Hypothalamus (tissue), 51 donors: ENCODE measurements around the gene BRD3OS.
"Not testable (repeated sequence)": the region's sequence is repeated elsewhere in the genome, so short reads cannot be mapped to it uniquely, and the experiment has no call there.

ENCODE experiments used
- DNase-seq, 51 donors: peaks; one replicate each; lab custom pipeline; 2025; lab: John Stamatoyannopoulos, UW

BRD3OS gene

GRCh38 chr9:134061019-134061687 lies 35.9 kb downstream of the BRD3OS start:
- no peak for DNase-seq

DNA sequence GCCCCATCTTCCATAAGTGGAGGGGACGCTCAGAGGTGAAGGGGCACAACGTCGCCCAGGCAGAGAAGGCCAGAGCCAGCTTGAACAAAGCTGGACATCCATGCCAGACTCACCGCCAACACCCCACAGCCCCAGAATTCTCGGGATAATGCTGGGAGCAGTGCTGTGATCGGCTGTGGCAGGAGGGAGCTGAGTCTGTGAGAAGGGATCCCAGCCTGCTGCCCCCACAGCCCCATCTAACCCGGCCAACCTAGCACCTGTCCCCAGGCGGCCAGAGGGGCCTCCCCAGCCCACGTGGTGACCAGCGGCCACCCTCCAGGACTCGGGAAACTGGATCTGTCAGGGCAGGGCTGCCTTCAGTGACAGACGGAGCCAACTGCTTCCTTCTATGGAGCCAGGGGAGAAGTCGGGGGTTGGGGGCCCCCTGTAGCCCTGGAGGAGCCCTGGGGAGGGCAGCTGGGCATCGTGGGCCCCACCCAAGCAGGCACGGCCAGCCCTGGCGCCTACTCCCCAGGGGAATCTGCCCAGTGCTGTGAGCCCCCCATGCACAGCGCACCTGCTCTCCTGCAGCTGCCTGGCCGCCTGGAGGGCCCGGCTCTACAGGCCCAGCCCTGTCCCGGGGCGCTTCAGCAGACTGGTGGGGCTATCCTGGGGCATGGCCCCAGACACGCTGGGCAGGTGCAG lies 36.5 kb downstream of the BRD3OS start:
- DNase-seq, result no peak

DNA sequence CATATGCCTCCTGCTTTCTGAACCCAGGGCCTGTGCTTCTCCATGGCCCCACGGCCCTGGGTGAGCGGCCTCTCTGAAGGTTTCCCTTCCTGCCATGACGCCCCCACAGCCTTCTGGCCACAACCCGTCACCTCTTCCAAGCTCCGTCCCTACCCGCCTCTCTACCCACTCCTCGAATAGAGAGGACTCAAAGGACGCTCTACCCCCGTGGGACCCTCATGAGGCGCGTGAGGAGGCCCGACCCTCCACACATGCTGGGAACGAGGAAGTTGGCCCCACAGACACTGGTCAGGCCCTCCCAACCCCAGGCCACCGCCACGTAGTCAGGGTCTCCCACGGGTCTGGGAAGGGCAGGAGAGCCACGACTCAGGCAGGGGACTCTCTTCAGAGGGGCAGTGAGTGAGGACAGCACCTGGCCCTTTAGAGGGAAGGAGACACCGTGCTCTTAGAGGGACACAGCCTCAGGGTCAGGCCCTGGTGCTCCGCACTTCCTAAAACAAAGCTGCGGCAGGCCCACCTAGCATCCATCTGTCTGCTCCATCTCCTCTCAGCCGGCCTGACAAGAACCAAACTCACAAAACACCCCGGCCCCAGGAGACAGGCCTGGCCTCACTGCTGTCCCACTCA lies 37.3 kb downstream of the BRD3OS start:
- DNase-seq, result no peak

- no peak for DNase-seq
These were observed 37.8 kb downstream of the BRD3OS start for GRCh38 chr9:134063088-134063570.

- no peak for DNase-seq
These were observed 38.5 kb downstream of the BRD3OS start for GRCh38 chr9:134063571-134064450.

- no peak for DNase-seq
These were observed 39.4 kb downstream of the BRD3OS start for GRCh38 chr9:134064711-134065110.

- peak in 2 of 51 donors; percentile 15 to 25 for DNase-seq
These were observed 40.5 kb downstream of the BRD3OS start for GRCh38 chr9:134065612-134066419.

DNA sequence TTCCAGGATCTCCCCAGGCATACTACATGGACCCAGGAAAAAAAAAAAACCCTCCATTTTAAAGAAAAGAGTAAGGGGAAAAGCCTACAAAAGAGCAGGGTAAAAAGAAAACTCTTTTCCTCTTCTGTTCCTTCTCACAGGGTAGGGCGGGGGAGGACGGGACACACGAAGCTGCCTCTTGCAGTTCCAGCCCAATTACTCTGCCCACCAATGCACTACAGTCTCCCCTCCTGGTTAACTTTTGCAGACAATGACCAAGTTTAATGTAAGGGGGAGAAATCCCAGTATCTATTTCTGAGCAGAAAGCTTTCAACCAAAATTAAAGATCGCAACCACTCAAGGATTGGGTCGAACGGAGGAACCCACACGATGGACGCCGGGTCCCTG lies 41.2 kb downstream of the BRD3OS start:
- no peak for DNase-seq

GRCh38 chr9:134066913-134067851 lies 41.9 kb downstream of the BRD3OS start:
- peak in 8 of 51 donors; percentile 26 to 62 (median 54) for DNase-seq

- DNase-seq, result peak in 46 of 51 donors; percentile 38 to 90 (median 74)
These were observed 42.8 kb downstream of the BRD3OS start, which contains the start of gene BRD3 for GRCh38 chr9:134067904-134068743. Gene BRD3 (minus strand): TSS chr9:134068026. CDS start chr9:134053477, 14,549 bp downstream.

DNA sequence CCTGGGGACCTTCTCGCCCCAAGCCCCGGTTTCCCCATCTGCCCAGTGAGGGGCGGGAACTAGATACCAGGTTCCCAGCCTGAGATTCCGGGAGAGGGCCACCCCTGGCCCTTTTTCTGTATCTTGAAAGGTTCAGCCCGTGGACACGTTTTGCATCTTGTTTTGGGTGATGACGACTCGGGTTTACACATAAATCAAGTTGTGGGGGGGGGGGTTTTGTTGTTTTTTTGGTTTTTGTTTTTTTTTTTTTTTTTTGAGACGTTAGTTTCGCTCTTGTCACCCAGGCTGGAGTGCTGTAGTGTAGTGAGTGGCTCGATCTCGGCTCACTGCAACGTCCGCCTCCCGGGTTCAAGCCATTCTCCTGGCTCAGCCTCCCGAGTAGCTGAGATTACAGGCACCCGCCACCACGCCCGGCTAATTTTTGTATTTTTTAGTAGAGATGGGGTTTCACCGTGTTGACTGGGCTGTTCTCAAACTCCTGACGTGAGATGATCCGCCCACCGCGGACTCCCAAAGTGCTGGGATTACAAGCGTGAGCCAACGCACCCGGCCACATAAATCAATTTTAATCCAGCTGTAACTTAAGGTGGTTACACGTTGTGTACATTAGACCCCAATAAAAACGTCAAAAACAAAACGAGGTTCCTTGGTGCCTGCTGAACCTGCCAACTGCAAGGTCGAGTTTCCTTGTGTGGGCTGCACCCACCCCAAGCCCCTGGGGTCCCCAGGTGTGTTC lies 43.6 kb downstream of the BRD3OS start:
- no peak for DNase-seq

DNA sequence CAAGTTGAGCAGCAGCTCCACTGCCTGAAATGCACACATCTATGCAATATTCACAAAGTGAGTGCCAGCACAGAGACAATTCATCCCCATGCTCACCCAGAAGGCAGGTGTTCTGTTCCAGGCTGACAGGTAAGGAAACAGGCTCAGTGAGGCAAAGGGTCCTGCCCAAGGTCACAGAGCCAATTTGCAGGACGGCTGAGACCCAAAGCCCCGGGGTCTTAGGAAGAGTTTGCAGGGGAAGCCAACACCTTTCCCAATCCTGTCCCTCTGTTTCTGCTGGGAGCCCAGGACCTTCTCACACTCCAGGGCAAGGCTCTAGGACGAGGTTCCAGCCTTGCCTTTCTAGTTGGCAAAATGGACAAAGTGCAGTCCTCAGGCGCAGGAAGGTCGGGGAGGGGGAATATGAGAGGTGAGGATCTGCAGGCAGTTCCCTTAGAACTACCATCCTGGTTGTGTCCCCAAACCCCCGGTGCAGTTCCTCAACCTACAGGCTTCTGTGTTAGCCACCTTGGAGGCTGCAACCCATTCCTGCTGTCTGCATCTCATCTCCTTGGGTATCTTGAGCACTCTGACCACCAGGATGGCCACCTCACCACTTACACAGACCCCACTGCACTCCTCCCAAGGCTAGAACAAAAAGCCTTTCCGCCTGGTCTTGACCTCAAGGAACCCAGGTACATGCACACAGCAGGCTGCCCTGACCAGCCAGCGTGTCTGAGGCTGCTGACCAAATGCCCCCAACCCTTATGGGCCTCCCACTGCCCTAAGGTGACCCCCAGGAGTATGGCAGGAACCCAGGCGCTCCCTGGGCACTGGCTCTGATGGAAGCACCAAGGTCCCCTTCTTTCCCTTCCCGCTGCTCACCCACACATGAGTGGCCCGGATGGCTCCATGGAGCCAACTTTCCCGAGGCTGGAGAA lies 44.5 kb downstream of the BRD3OS start:
- no peak for DNase-seq

DNA sequence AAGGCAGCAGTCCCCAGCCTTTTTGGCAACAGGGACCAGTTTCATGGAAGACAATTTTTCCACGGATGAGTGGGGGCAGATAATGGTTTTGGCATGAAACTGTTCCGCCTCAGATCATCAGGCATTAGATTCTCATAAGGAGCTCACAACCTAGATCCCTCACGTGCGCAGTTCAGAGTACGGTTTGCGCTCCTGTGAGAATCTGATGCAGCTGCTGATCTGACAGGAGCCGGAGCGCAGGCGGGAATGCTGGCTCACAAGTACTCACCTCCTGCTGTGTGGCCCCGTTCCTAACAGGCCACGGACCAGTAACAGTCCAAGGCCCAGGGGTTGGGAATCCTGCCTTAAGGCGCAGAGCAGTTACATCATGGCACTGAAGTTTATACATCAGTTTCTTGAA lies 45.9 kb downstream of the BRD3OS start:
- DNase-seq, result no peak

- DNase-seq, result not testable (repeated sequence)
These were observed 47.4 kb downstream of the BRD3OS start for GRCh38 chr9:134072683-134073082.

DNA sequence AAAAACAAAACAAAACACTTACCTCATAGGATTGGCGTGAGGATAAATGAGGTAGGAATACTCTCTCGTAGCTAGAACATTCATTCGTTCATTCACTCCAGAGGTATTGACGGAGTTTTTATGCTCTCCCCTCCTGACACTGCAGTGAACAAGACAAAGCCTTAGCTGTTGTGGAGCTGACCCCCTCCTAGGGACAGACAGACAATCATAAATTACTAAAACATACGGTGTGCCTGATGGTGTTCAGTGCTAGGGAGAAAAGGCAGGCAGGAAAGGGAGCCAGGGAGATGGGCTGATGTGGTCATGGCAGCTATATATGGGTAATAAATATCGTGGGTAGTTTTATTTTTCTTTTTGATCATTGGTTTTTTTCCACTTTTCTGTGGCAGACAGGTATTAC lies 48.2 kb downstream of the BRD3OS start:
- no peak for DNase-seq

- DNase-seq, result not testable (repeated sequence)
These were observed 50.4 kb downstream of the BRD3OS start for GRCh38 chr9:134075689-134076088.
